ENCODE results near the gene TMEM18.

TMEM18 gene

DNA sequence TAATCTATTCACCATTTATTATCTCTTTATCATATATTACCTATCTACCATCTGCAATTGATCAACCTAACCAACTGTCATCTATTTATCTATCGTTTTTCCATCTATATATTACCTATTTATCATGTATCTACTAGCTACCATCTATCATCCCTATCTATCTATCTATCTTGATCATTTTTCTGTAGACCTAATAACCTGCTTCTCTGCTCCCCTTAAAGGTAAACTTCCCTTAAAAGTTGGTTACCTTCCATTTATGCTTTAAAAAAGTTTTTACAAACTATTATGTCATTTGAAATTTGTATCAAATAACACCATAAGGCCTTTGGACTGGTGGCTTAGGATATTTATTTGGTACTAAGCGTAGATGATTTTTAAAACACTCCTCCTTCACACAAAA, 47.2 kb downstream of the TMEM18 start:
- TF ChIP-seq, protein P1, sequence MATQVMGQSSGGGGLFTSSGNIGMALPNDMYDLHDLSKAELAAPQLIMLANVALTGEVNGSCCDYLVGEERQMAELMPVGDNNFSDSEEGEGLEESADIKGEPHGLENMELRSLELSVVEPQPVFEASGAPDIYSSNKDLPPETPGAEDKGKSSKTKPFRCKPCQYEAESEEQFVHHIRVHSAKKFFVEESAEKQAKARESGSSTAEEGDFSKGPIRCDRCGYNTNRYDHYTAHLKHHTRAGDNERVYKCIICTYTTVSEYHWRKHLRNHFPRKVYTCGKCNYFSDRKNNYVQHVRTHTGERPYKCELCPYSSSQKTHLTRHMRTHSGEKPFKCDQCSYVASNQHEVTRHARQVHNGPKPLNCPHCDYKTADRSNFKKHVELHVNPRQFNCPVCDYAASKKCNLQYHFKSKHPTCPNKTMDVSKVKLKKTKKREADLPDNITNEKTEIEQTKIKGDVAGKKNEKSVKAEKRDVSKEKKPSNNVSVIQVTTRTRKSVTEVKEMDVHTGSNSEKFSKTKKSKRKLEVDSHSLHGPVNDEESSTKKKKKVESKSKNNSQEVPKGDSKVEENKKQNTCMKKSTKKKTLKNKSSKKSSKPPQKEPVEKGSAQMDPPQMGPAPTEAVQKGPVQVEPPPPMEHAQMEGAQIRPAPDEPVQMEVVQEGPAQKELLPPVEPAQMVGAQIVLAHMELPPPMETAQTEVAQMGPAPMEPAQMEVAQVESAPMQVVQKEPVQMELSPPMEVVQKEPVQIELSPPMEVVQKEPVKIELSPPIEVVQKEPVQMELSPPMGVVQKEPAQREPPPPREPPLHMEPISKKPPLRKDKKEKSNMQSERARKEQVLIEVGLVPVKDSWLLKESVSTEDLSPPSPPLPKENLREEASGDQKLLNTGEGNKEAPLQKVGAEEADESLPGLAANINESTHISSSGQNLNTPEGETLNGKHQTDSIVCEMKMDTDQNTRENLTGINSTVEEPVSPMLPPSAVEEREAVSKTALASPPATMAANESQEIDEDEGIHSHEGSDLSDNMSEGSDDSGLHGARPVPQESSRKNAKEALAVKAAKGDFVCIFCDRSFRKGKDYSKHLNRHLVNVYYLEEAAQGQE (IDR thresholded peaks at IDR 0.05; ENCODE audit: insufficient read depth in 1 of 2, low read depth in 2 of 2, low read length in 2 of 2), result no peak
- TF ChIP-seq SIN3A (IDR thresholded peaks at IDR 0.05; ENCODE audit: borderline replicate concordance, insufficient read depth, low read length) (no peak), POLR2AphosphoS5 (IDR thresholded peaks at IDR 0.05; ENCODE audit: low read depth, low read length) (no peak), FOXP2 (optimal IDR thresholded peaks at IDR 0.05; ENCODE audit: borderline replicate concordance, extremely low read depth, extremely low read length, insufficient read depth) (no peak), TAF1 (IDR thresholded peaks at IDR 0.05; ENCODE audit: borderline replicate concordance, insufficient read depth, low read length) (no peak)

DNA sequence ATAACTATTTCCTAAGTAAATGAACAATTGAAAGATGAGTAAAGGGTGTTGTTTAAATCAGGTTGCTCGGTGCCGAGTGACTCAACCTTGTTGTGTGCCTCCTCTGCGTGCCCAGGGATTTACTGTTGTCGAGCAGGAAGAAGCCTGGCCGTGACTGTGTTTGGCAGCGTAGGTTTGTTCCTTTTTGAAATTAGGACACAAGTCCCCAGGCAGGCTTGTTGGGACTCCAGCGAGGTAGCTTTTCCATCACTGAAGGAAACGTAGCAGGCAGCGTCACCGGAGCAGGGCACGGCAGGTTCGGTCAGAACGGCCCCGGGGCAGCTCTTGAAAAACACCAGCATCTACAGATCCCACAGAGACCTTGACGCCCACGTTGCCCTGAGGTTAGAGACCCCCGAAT, 48.6 kb downstream of the TMEM18 start:
- no peak for TF ChIP-seq SIN3A (IDR thresholded peaks at IDR 0.05; ENCODE audit: borderline replicate concordance, insufficient read depth, low read length)
- peak; percentile 56 for TF ChIP-seq FOXP2 (optimal IDR thresholded peaks at IDR 0.05; ENCODE audit: borderline replicate concordance, extremely low read depth, extremely low read length, insufficient read depth)

DNA sequence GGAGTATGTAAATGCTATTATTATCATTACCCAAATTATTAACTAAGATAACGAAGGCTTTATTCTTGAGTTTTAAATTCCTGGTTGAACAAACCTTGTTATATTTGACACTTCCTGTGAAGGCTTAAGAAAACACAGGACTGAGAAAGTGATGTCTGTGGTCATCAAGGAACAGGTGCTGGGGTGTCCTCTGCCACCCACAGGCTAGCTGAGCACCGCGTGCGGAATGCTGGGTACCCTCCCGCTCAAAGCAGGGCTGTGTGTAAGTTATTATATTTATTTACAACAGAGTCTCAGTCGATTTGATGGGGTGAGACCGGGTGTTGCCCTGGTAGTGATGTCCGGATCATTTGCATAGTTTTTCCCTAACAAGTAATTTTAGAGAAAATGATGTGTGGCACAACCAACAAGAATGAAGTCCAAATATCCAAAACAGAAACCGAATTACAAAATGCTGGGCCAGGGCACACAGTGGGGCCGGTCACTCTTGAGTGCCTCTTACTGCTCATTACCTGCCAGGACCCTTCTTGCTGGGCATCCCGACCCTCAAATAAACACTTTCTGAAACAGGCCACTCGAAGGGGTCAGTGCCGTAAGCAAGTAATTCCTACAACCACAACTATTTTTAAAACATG, 49.2 kb downstream of the TMEM18 start:
- TF ChIP-seq TAF1 (IDR thresholded peaks at IDR 0.05; ENCODE audit: borderline replicate concordance, insufficient read depth, low read length), result no peak
- TF ChIP-seq FOXP2 (optimal IDR thresholded peaks at IDR 0.05; ENCODE audit: borderline replicate concordance, extremely low read depth, extremely low read length, insufficient read depth), result no peak
- TF ChIP-seq, protein P1 (IDR thresholded peaks at IDR 0.05; ENCODE audit: insufficient read depth in 1 of 2, low read depth in 2 of 2, low read length in 2 of 2), result no peak
- no peak for TF ChIP-seq POLR2AphosphoS5 (IDR thresholded peaks at IDR 0.05; ENCODE audit: low read depth, low read length)
- no peak for TF ChIP-seq SIN3A (IDR thresholded peaks at IDR 0.05; ENCODE audit: borderline replicate concordance, insufficient read depth, low read length)

DNA sequence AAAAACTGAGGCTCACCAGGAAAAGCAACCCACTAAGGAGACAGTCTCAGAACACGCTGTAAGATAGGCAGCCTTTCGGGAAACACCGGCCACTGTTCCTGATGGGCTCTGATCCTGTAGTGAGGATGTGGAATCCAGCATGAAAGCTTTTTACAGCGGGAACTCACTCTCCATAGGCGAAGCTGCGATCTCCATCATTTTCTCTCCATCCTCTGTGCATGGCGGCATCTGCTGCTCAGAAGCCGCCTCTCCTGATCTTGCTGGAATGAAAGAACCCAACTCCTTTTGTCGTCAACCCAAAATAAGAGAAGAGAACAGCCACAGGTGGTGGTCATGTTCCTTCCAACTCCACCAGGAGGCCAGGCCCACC, 49.9 kb downstream of the TMEM18 start:
- no peak for TF ChIP-seq TAF1 (IDR thresholded peaks at IDR 0.05; ENCODE audit: borderline replicate concordance, insufficient read depth, low read length)
- no peak for TF ChIP-seq SIN3A (IDR thresholded peaks at IDR 0.05; ENCODE audit: borderline replicate concordance, insufficient read depth, low read length)
- TF ChIP-seq FOXP2 (optimal IDR thresholded peaks at IDR 0.05; ENCODE audit: borderline replicate concordance, extremely low read depth, extremely low read length, insufficient read depth), result no peak
- no peak for TF ChIP-seq POLR2AphosphoS5 (IDR thresholded peaks at IDR 0.05; ENCODE audit: low read depth, low read length)

DNA sequence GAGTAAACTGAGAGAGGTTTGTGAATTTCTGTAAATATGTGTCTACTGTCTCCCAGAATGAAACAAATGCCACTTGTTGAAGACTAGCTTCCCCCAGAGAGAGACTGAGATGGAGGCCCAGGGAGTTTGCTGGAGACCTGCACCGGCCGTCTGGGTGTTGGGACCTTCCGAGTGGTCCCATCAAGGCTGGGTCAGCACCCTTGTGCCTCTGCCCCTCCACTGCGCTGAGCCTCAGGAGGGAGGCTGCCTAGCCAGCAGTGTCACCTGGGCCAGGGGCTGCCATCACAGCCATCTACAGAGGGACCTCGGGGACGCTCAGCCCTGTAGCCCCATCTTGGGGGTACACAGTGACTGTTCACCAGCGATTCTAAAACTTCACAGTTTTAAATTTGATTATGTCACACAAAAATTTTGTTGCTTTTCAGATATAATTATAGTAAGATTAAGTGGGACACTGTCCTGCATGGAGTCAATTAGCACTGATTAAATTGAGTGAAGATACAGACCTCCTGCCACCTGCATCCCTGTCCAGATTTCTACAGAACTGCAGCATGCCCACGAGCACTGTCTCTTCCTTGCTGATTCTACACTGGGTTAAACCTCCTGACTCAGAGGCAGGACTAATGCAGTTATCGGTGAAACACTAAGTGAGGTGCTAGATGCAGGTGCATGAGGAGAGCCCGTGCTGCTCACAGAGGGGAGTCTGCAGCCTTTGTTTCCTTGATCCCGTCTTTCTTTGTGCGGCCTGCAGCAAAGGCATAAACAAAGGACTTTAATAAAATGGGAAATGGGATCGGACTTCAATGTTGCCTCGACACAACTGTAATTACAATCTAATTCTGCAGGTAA, 50.5 kb downstream of the TMEM18 start:
- TF ChIP-seq FOXP2 (optimal IDR thresholded peaks at IDR 0.05; ENCODE audit: borderline replicate concordance, extremely low read depth, extremely low read length, insufficient read depth), result no peak

DNA sequence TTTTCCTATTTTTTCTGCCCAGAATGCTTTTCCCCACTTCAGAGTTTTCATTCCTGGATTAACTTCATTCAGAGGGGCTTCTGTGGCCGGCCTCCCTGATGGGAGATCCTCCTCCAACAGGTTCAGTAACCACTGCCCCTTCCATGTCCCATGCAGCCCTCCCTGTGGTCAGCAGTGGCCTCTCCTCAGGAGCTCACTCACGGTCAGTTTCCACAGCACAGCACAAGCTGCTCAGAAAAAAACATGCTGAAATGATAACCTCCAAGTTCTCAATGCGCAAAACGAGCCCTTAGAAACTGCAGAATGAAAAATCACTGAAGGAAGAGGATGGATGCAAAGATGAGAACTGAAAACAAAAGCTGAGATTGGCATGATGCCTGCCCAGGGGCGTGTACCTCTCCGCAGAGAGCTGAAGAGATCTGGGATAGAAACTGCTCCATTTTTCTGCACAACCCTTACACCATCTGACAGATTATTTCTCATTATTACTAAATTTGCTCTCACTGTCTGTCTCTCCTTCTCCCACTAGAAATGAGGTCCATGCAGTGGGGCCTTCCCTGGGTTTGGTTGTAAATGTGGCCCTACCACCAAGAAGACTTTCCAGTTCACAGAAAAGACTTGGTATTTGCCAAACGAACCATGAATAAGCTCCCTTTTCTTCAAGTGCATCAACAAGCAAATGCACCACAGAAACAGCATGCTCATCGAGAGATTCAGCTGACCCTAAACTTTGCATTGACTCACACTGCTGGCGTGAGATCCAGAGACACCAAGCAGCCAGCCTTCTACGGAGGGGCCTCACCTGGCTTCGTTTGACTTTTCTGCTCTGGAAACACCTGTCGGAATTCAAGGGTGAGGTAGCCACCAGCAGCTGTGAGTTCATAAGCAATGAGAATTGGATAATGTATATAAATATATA, 51.5 kb downstream of the TMEM18 start:
- TF ChIP-seq SIN3A (IDR thresholded peaks at IDR 0.05; ENCODE audit: borderline replicate concordance, insufficient read depth, low read length) (no peak), POLR2AphosphoS5 (IDR thresholded peaks at IDR 0.05; ENCODE audit: low read depth, low read length) (no peak), TAF1 (IDR thresholded peaks at IDR 0.05; ENCODE audit: borderline replicate concordance, insufficient read depth, low read length) (no peak), FOXP2 (optimal IDR thresholded peaks at IDR 0.05; ENCODE audit: borderline replicate concordance, extremely low read depth, extremely low read length, insufficient read depth) (no peak)
- TF ChIP-seq, protein P1 (IDR thresholded peaks at IDR 0.05; ENCODE audit: insufficient read depth in 1 of 2, low read depth in 2 of 2, low read length in 2 of 2), result no peak

Measured in PFSK-1 (cell line).